HepG2 (cell line): ENCODE data around the gene FMNL2. TPM values are rescaled to one million over a fixed set of nuclear protein-coding genes. Genes with fewer than 3 reads are reported as not detected.

ENCODE experiments used
- ATAC-seq: fragments of 200-7000 bp; cut with Tn5 transposase; 3 replicates; pipeline ENCODE4 v1.9.1; 2020; ENCODE audit warnings: mild to moderate bottlenecking, moderate library complexity
- BruUV-seq: library from RNA; stranded (reverse); fragments of 400-500 nt; replicated peaks from 2 replicates; lab custom pipeline; 2021; lab: Mats Ljungman, UMichigan
- CTCF ChIA-PET: fragments of 300-600 bp; formaldehyde crosslinking; extraction: SDS; loops from one replicate; lab custom pipeline; 2021; ENCODE audit warnings: low total read pairs, inconsistent platforms, low intra/inter-chr PET ratio; lab: Yijun Ruan, JAX
- POLR2A ChIA-PET: fragments of 350-600 bp; sonication (Branson Sonifier 250); formaldehyde crosslinking; loops from one replicate; lab custom pipeline; 2020; ENCODE audit warnings: antibody characterized with exemption, inconsistent platforms; lab: Yijun Ruan, JAX
- DNase-seq: peaks from one replicate; pipeline ENCODE4 v3.0.0-alpha.2; 2015; ENCODE audit warnings: low spot score
- FAIRE-seq: peaks from 3 replicates; lab custom pipeline; 2011; peaks lifted over from hg19 to GRCh38; lab: Jason Lieb, UNC
- H2AFZ ChIP-seq: one replicate; pipeline ENCODE4 v1.6.1; 2011; ENCODE audit warnings: low read length, inconsistent platforms
- H3K27ac ChIP-seq: fragments of 300-600 bp; 3 replicates; pipeline ENCODE4 v1.8.0; 2011; ENCODE audit warnings: mixed run types, mild to moderate bottlenecking, mixed read lengths, low read length, inconsistent platforms; ENCODE audit not compliant: insufficient read depth; ENCODE audit errors: extremely low read length
- H3K27me3 ChIP-seq, 2 experiments: fragments of 200-600 bp in 1 of 2; 2 replicates in 1 of 2; 3 replicates in 1 of 2; pipeline versions ENCODE4 v1.6.0 to v1.8.0; 2011; ENCODE audit warnings: low read length in 2 of 2, mild to moderate bottlenecking in 2 of 2, moderate library complexity in 2 of 2, inconsistent platforms in 1 of 2; ENCODE audit not compliant: insufficient read depth in 2 of 2, control insufficient read depth in 1 of 2
- H3K36me3 ChIP-seq, 2 experiments: fragments of 200-600 bp in 1 of 2; replicated peaks in 1 of 2; 2 replicates in 1 of 2; 3 replicates in 1 of 2; pipeline versions ENCODE4 v1.5.1 to v1.8.0; 2011; ENCODE audit warnings: low read length in 2 of 2, inconsistent platforms in 1 of 2; ENCODE audit not compliant: insufficient read depth in 2 of 2, control insufficient read depth in 1 of 2
- H3K4me1 ChIP-seq: 2 replicates; pipeline ENCODE4 v1.5.1; 2012; ENCODE audit warnings: low read length, inconsistent platforms; ENCODE audit not compliant: insufficient read depth
- H3K4me2 ChIP-seq: 2 replicates; pipeline ENCODE4 v1.6.0; 2011; ENCODE audit warnings: low read depth, low read length, inconsistent platforms
- H3K4me3 ChIP-seq, 3 experiments: fragments of 200-600 bp in 1 of 3; sonication (generic), shearing (Covaris generic) in 1 of 3; replicated peaks in 1 of 3; 2 replicates each; pipeline ENCODE4 v1.5.1; 2011 to 2016; ENCODE audit warnings: low read length in 3 of 3, inconsistent platforms in 2 of 3, low read depth in 2 of 3, mild to moderate bottlenecking in 2 of 3, control low read depth in 1 of 3, mixed read lengths in 1 of 3; ENCODE audit not compliant: insufficient read depth in 1 of 3
- H3K79me2 ChIP-seq: one replicate; pipeline ENCODE4 v1.6.1; 2011; ENCODE audit warnings: low read length, inconsistent platforms; ENCODE audit not compliant: insufficient read depth
- H3K9ac ChIP-seq: 2 replicates; pipeline ENCODE4 v1.6.0; 2011; ENCODE audit warnings: mild to moderate bottlenecking, low read depth, low read length, inconsistent platforms; ENCODE audit not compliant: insufficient read depth
- H3K9me3 ChIP-seq: 2 replicates; pipeline ENCODE4 v1.5.1; 2012; ENCODE audit warnings: mild to moderate bottlenecking, low read length
- H4K20me1 ChIP-seq: 2 replicates; pipeline ENCODE4 v1.6.0; 2011; ENCODE audit warnings: inconsistent platforms, mild to moderate bottlenecking, low read length, moderate library complexity; ENCODE audit not compliant: insufficient read depth
- DZIP1 ChIP-seq: sonication (generic); formaldehyde crosslinking; IDR thresholded peaks from 2 replicates; pipeline ENCODE4 v1.5.0; 2020; ENCODE audit warnings: mild to moderate bottlenecking, missing genetic modification reagents
- GATAD2A ChIP-seq: IDR thresholded peaks from 2 replicates; pipeline ENCODE4 v1.6.1; 2016
- HHEX ChIP-seq: IDR thresholded peaks from 2 replicates; pipeline ENCODE4 v1.6.1; 2016; ENCODE audit warnings: control low read depth
- HNF4A ChIP-seq: sonication (generic); formaldehyde crosslinking; IDR thresholded peaks from 2 replicates; pipeline ENCODE4 v1.4.0; 2020; ENCODE audit warnings: missing genetic modification reagents
- KLF16 ChIP-seq, 2 experiments: sonication (generic) in 1 of 2; formaldehyde crosslinking in 1 of 2; IDR thresholded peaks; 2 replicates each; pipeline versions ENCODE4 v1.6.1 to v1.8.0; 2016 to 2023; ENCODE audit warnings: missing genetic modification reagents in 2 of 2, missing compliant biosample characterization in 1 of 2
- KLF6 ChIP-seq: IDR thresholded peaks from 2 replicates; pipeline ENCODE4 v1.8.0; 2016; ENCODE audit warnings: missing biosample characterization, missing genetic modification reagents
- MTF1 ChIP-seq: sonication (generic); formaldehyde crosslinking; IDR thresholded peaks from 2 replicates; pipeline ENCODE4 v1.5.0; 2020; ENCODE audit warnings: missing genetic modification reagents
- PATZ1 ChIP-seq: sonication (generic); formaldehyde crosslinking; IDR thresholded peaks from 2 replicates; pipeline ENCODE4 v1.4.0; 2020; ENCODE audit warnings: missing genetic modification reagents
- PRMT3 ChIP-seq: sonication (generic); formaldehyde crosslinking; IDR thresholded peaks from 2 replicates; pipeline ENCODE4 v1.8.1; 2022; ENCODE audit warnings: low read depth, mild to moderate bottlenecking, moderate library complexity, missing genetic modification reagents, borderline replicate concordance
- RFXANK ChIP-seq: IDR thresholded peaks from 2 replicates; pipeline ENCODE4 v1.6.1; 2016
- SATB2 ChIP-seq: sonication (generic); formaldehyde crosslinking; IDR thresholded peaks from 2 replicates; pipeline ENCODE4 v1.5.0; 2020; ENCODE audit warnings: missing genetic modification reagents
- SMAD9 ChIP-seq: sonication (generic); formaldehyde crosslinking; IDR thresholded peaks from 2 replicates; pipeline ENCODE4 v1.5.1; 2020; ENCODE audit warnings: mild to moderate bottlenecking, missing genetic modification reagents
- SYNCRIP ChIP-seq: fragments of 200-400 bp; formaldehyde crosslinking; IDR thresholded peaks from 2 replicates; pipeline ENCODE4 v1.6.1; 2018; ENCODE audit warnings: mild to moderate bottlenecking, low read depth, low read length; ENCODE audit not compliant: insufficient read depth
- YEATS4 ChIP-seq: sonication (generic); formaldehyde crosslinking; IDR thresholded peaks from 2 replicates; pipeline ENCODE4 v1.4.0; 2020; ENCODE audit warnings: missing genetic modification reagents, borderline replicate concordance
- ZC3H4 ChIP-seq: sonication (generic); formaldehyde crosslinking; IDR thresholded peaks from 2 replicates; pipeline ENCODE4 v1.4.0; 2020; ENCODE audit warnings: missing genetic modification reagents, borderline replicate concordance
- ZNF101 ChIP-seq: sonication (generic); formaldehyde crosslinking; IDR thresholded peaks from 2 replicates; pipeline ENCODE4 v1.4.0; 2020; ENCODE audit warnings: mild to moderate bottlenecking, low read depth, missing genetic modification reagents, borderline replicate concordance
- ZNF781 ChIP-seq: sonication (generic); formaldehyde crosslinking; IDR thresholded peaks from 2 replicates; pipeline ENCODE4 v1.5.1; 2020; ENCODE audit warnings: borderline replicate concordance, mild to moderate bottlenecking, missing genetic modification reagents; ENCODE audit errors: not compliant biosample characterization
- ZSCAN25 ChIP-seq: sonication (generic); formaldehyde crosslinking; IDR thresholded peaks from 2 replicates; pipeline ENCODE4 v1.8.0; 2022; ENCODE audit warnings: mild to moderate bottlenecking, missing genetic modification reagents
- WGBS: methylation state at CpG from one replicate; pipeline ENCODE4 v1.1.6; 2017; ENCODE audit warnings: low lambda C conversion rate; 5-methylcytosine and 5-hydroxymethylcytosine counted together
- in situ Hi-C: cut with HindIII; loops from 2 replicates; pipeline ENCODE4 v1.10.0; 2017; ENCODE audit warnings: low pct_unique_long_range_greater_than_20kb; ENCODE audit not compliant: extremely low pct_ligation_motif_present
- intact Hi-C: fragments of 100-400 bp; cut with micrococcal nuclease; formaldehyde crosslinking; loops from one replicate; pipeline ENCODE4 v1.10.0; 2022; ENCODE audit not compliant: unreplicated experiment
- polyA plus RNA-seq, 8 experiments: library from polyadenylated mRNA; depleted of rRNA in 3 of 8; stranded (reverse) in 7 of 8; unstranded in 1 of 8; fragments of >200 nt; fragmentation: Illumina TruSeq in 4 of 8; extraction: Trizol in 4 of 8; gene quantifications; 2 replicates each; pipeline versions ENCODE4 v1.2.1 to v1.2.3, GENCODE V29; 2011 to 2016; ENCODE audit warnings: low read depth in 4 of 8, missing spikeins in 1 of 8, mixed read lengths in 1 of 8; ENCODE audit not compliant: insufficient read depth in 1 of 8
- total RNA-seq, 5 experiments: library from RNA; depleted of rRNA; stranded (reverse); fragments of >200 nt; fragmentation: Illumina TruSeq; extraction: Trizol; gene quantifications; 2 replicates each; pipeline ENCODE4 v1.2.3, GENCODE V29; 2016; ENCODE audit warnings: low read depth in 1 of 5
- TF ChIP-seq, protein P1 (sequence below), 2 experiments: sonication (generic) in 1 of 2; formaldehyde crosslinking in 1 of 2; IDR thresholded peaks; 2 replicates each; pipeline versions ENCODE4 v1.4.0 to v1.6.1; 2018 to 2020; ENCODE audit warnings: missing genetic modification reagents in 2 of 2, borderline replicate concordance in 1 of 2, low read depth in 1 of 2, mild to moderate bottlenecking in 1 of 2, missing biosample characterization in 1 of 2

Gene FMNL2
- total and polyA plus RNA-seq, 2 of the 13 experiments (the other 11 are each of a cell fraction or from before 2014, with no cell fraction given), result 66.5 to 67.7 TPM

GRCh38 chr2:152407806-152408205 is 72.8 kb downstream of the FMNL2 start:
- H3K9ac ChIP-seq, result no peak overlapping the region
- FAIRE-seq (no peak), DNase-seq (no peak), ATAC-seq (no peak)
- H4K20me1 ChIP-seq, result no peaks in the 10 kb centered on the region
- intact Hi-C loops (no loop called here), in situ Hi-C loops (no loop called here)
- H3K4me2 ChIP-seq, result no peak overlapping the region
- H3K9me3 ChIP-seq, result no peaks in the 10 kb centered on the region
- H3K4me1 ChIP-seq, result peaks cover 97% of the 10 kb centered on the region
- H3K79me2 ChIP-seq, result peaks cover 95% of the 10 kb centered on the region
- 83% methylated on average over 1 of the region's 1 CpG for WGBS
- H3K27ac ChIP-seq, result no peak overlapping the region
- H3K4me3 ChIP-seq, result no peak overlapping the region
- ChIA-PET POLR2A (interaction anchor here (1.1 to 2.1 kb wide), 2 partner anchors 73 to 75 kb away, joined by 3 to 4 read pairs; partner anchors contain the start of gene FMNL2), CTCF (no interaction called here)
- no peaks in the 10 kb centered on the region for H3K27me3 ChIP-seq
- no TSS peak for BruUV-seq
- no peak overlapping the region for H2AFZ ChIP-seq
- H3K36me3 ChIP-seq, result no peaks in the 10 kb centered on the region; a peak in 1 of 5 replicates
- no peak for TF ChIP-seq HNF4A (CRISPR knock-in tag)
- TF ChIP-seq SYNCRIP, result no peak
- TF ChIP-seq YEATS4, result no peak
- no peak for TF ChIP-seq PRMT3 (CRISPR knock-in tag)
- no peak for TF ChIP-seq ZC3H4 (CRISPR knock-in tag)
- TF ChIP-seq MTF1 (CRISPR knock-in tag), result no peak
- no peak for TF ChIP-seq DZIP1
- TF ChIP-seq GATAD2A (CRISPR knock-in tag), result no peak
- TF ChIP-seq ZNF101 (CRISPR knock-in tag), result no peak
- TF ChIP-seq ZSCAN25 (CRISPR knock-in tag), result no peak
- TF ChIP-seq KLF16 (CRISPR knock-in tag; IDR thresholded peaks at IDR 0.05), result no peak
- TF ChIP-seq KLF6 (CRISPR knock-in tag), result no peak
- TF ChIP-seq PATZ1 (CRISPR knock-in tag), result no peak
- no peak for TF ChIP-seq ZNF781 (CRISPR knock-in tag)
- TF ChIP-seq SMAD9 (CRISPR knock-in tag), result no peak
- TF ChIP-seq SATB2 (CRISPR knock-in tag), result no peak
- no peak for TF ChIP-seq HHEX (CRISPR knock-in tag)
- TF ChIP-seq, protein P1, sequence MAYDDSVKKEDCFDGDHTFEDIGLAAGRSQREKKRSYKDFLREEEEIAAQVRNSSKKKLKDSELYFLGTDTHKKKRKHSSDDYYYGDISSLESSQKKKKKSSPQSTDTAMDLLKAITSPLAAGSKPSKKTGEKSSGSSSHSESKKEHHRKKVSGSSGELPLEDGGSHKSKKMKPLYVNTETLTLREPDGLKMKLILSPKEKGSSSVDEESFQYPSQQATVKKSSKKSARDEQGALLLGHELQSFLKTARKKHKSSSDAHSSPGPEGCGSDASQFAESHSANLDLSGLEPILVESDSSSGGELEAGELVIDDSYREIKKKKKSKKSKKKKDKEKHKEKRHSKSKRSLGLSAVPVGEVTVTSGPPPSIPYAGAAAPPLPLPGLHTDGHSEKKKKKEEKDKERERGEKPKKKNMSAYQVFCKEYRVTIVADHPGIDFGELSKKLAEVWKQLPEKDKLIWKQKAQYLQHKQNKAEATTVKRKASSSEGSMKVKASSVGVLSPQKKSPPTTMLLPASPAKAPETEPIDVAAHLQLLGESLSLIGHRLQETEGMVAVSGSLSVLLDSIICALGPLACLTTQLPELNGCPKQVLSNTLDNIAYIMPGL (CRISPR knock-in tag; IDR thresholded peaks at IDR 0.05; ENCODE audit: borderline replicate concordance in 1 of 2, low read depth in 1 of 2), result no peak
- TF ChIP-seq RFXANK (CRISPR knock-in tag), result no peak
